Kidney epithelial cell (primary cell): ENCODE measurements around the gene TRIO. TPM values are rescaled to one million over a fixed set of nuclear protein-coding genes. Genes with fewer than 3 reads are reported as not detected.

ENCODE experiments used
- DNase-seq: peaks from one replicate; pipeline ENCODE4 v3.0.0-alpha.2; 2010; ENCODE audit warnings: low read depth
- H3K27me3 ChIP-seq: 2 replicates; pipeline ENCODE4 v1.6.0; 2011; ENCODE audit warnings: low read length; ENCODE audit not compliant: control insufficient read depth, insufficient read depth
- H3K36me3 ChIP-seq: 2 replicates; pipeline ENCODE4 v1.5.1; 2011; ENCODE audit warnings: low read length; ENCODE audit not compliant: control insufficient read depth, insufficient read depth
- H3K4me3 ChIP-seq: 2 replicates; pipeline ENCODE4 v1.5.1; 2011; ENCODE audit warnings: low read depth, mild to moderate bottlenecking, control low read depth, low read length
- CTCF ChIP-seq: IDR thresholded peaks from 2 replicates; pipeline ENCODE4 v1.5.1; 2011; ENCODE audit warnings: mild to moderate bottlenecking, moderate library complexity, low read length, control low read depth, inconsistent platforms; ENCODE audit not compliant: insufficient read depth, poor library complexity, severe bottlenecking
- total RNA-seq: library from RNA; depleted of rRNA; stranded (reverse); fragments of >200 nt; gene quantifications from 2 replicates; pipeline ENCODE4 v1.2.3, GENCODE V29; 2015

TRIO gene
- total RNA-seq, 1 donor from 2014 or later = 174 TPM

DNA sequence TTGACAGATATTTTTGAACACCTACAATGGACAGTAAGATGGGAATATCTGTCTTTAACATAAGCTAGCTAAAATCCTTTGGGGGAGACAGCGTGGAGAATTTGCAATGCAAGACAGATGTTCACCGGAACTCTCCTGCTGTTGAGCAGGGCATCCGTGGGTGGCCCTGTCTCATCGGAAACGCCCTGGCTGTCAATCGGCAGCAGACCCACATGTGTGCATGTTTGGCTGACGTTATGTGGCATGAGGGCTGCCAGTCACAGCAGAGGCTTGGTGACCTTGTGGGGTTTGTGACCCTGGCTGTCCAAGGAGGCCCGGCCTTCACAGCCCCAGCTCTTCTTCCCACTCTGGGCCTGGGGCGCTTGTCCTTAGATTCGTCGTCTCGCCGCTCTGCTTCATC lies 308.7 kb downstream of the TRIO start:
- Histone ChIP-seq H3K36me3 (no peaks in the 10 kb centered on the region), H3K4me3 (no peak overlapping the region), H3K27me3 (no peaks in the 10 kb centered on the region)
- no peak for TF ChIP-seq CTCF
- DNase-seq = no peak

- Histone ChIP-seq H3K36me3 (peaks cover 1% of the 10 kb centered on the region), H3K4me3 (no peak overlapping the region), H3K27me3 (no peaks in the 10 kb centered on the region)
- no peak for TF ChIP-seq CTCF
- DNase-seq = no peak
Observed at GRCh38 chr5:14452685-14453454, 309.7 kb downstream of the TRIO start.

DNA sequence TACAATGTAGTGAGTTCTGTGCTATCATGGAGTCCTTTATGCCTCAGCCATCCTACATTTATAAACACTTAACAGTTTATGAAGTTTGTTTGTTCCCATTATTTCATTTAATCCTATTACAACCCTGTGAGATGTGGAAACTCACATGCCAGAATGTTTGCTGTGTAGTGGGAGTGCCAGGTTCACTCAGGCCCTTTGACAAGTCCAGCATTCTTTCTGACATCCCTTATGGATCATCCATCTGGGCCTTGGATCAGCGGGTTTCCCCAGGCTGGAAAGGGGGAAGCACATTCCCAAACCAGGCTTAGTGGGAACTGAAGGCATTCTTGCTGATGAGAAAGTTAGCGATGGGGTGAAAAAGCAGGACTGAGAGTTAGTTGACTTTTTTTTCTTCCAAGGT lies 310.3 kb downstream of the TRIO start:
- no peak for DNase-seq
- H3K27me3 ChIP-seq = no peaks in the 10 kb centered on the region
- no peak for TF ChIP-seq CTCF
- H3K4me3 ChIP-seq = no peak overlapping the region
- H3K36me3 ChIP-seq = peaks cover 1% of the 10 kb centered on the region

DNA sequence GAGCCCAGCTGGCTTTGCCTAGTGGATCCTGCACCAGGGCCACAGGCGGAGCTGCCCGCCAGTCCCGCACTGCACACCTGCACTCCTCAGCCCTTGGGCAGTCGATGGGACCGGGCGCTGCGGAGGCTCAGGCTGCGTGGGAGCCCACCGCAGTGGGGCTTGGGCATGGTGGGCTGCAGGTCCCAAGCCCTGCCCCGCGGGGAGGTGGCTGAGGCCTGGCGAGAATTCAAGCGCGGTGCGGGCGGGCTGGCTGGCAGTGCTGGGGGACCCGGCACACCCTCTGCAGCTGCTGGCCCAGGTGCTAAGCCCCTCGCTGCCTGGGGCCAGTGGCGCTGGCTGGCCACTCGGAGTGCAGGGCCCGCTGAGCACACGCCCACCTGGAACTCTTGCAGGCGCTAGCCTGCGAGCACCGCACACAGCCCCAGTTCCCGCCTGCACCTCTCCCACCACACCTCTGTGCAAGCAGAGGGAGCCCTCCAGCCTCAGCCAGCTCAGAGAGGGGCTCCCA lies 312.7 kb downstream of the TRIO start:
- no peak for DNase-seq
- Histone ChIP-seq H3K27me3 (no peaks in the 10 kb centered on the region), H3K36me3 (peaks cover 4% of the 10 kb centered on the region), H3K4me3 (no peak overlapping the region)
- no peak for TF ChIP-seq CTCF

DNA sequence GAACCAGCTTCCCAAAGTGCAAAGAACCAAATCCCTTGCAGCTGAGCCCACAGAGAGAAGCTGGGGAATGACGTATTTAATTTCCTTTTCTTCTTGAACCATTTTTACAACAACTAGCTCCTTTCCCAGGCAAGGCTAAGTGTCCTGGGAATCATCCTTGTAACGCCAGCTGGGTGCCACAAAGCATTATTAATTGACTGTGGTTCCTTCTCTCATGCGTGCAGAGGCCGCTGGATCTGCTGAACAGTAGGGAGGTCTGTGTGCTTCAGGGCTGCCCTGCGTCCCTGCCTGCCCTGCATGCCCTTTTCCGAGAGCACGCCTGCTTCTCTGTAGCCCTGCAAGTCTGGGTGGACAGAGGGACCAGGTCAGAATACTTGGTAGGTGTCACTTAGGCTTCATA lies 314.3 kb downstream of the TRIO start:
- Histone ChIP-seq H3K4me3 (no peak overlapping the region), H3K27me3 (no peaks in the 10 kb centered on the region), H3K36me3 (peaks cover 4% of the 10 kb centered on the region)
- no peak for TF ChIP-seq CTCF
- DNase-seq = no peak

GRCh38 chr5:14458414-14458813 lies 315.3 kb downstream of the TRIO start:
- Histone ChIP-seq H3K27me3 (no peaks in the 10 kb centered on the region), H3K4me3 (no peak overlapping the region), H3K36me3 (peaks cover 4% of the 10 kb centered on the region)
- no peak for DNase-seq
- no peak for TF ChIP-seq CTCF
